OCI-LY7 (cell line): ENCODE data around the gene MRNIP.
"Not testable (repeated sequence)": the region's sequence is repeated elsewhere in the genome, so short reads cannot be mapped to it uniquely, and the experiment has no call there.

Experiments used
- EZH2phosphoT487 ChIP-seq: fragments of 200-600 bp; sonication (generic); IDR thresholded peaks from 2 replicates; pipeline ENCODE4 v1.6.1; 2018; ENCODE audit warnings: low read depth, borderline replicate concordance, mild to moderate bottlenecking, mixed run types, antibody characterized with exemption, low read length, moderate library complexity, mixed read lengths
- TF ChIP-seq, protein P1 (sequence below): fragments of 200-600 bp; sonication (generic); conservative IDR thresholded peaks from 2 replicates; pipeline ENCODE4 v1.5.1; 2014; ENCODE audit warnings: mild to moderate bottlenecking, antibody characterized with exemption, low read length, moderate library complexity, mixed read lengths

DNA sequence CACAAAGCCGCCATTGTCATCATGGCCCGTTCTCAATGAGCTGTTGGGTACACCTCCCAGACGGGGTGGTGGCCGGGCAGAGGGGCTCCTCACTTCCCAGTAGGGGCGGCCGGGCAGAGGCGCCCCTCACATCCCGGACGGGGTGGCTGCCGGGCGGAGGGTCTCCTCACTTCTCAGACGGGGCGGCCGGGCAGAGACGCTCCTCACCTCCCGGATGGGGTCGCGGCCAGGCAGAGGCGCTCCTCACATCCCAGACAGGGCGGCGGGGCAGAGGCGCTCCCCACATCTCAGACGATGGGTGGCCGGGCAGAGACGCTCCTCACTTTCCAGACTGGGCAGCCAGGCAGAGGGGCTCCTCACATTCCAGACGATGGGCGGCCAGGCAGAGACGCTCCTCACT lies 23.7 kb downstream of the MRNIP start:
- TF ChIP-seq, protein P1, sequence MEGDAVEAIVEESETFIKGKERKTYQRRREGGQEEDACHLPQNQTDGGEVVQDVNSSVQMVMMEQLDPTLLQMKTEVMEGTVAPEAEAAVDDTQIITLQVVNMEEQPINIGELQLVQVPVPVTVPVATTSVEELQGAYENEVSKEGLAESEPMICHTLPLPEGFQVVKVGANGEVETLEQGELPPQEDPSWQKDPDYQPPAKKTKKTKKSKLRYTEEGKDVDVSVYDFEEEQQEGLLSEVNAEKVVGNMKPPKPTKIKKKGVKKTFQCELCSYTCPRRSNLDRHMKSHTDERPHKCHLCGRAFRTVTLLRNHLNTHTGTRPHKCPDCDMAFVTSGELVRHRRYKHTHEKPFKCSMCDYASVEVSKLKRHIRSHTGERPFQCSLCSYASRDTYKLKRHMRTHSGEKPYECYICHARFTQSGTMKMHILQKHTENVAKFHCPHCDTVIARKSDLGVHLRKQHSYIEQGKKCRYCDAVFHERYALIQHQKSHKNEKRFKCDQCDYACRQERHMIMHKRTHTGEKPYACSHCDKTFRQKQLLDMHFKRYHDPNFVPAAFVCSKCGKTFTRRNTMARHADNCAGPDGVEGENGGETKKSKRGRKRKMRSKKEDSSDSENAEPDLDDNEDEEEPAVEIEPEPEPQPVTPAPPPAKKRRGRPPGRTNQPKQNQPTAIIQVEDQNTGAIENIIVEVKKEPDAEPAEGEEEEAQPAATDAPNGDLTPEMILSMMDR = not testable (repeated sequence)
- TF ChIP-seq EZH2phosphoT487 = not testable (repeated sequence)
